ENCODE data around the gene IMPG2.

IMPG2 gene

GRCh38 chr3:101273608-101274007 lies 46.8 kb downstream of the IMPG2 start:
- no peak for DNase-seq (ENCODE audit: low read depth)

- DNase-seq (ENCODE audit: low read depth) = no peak
Measured at GRCh38 chr3:101273156-101273555, 47.2 kb downstream of the IMPG2 start.

GRCh38 chr3:101271728-101272127 lies 48.6 kb downstream of the IMPG2 start:
- DNase-seq (ENCODE audit: low read depth) = no peak

GRCh38 chr3:101270149-101270548 lies 50.2 kb downstream of the IMPG2 start:
- DNase-seq (ENCODE audit: low read depth) = no peak

- no peak for DNase-seq (ENCODE audit: low read depth)
Measured at GRCh38 chr3:101268971-101269671, 51.3 kb downstream of the IMPG2 start.

- no peak for DNase-seq (ENCODE audit: low read depth)
Measured at GRCh38 chr3:101268141-101268540, 52.2 kb downstream of the IMPG2 start.

GRCh38 chr3:101266566-101266965 lies 53.8 kb downstream of the IMPG2 start:
- DNase-seq (ENCODE audit: low read depth) = no peak

- no peak for DNase-seq (ENCODE audit: low read depth)
Measured at GRCh38 chr3:101266071-101266470, 54.3 kb downstream of the IMPG2 start.

GRCh38 chr3:101262393-101263240 lies 57.8 kb downstream of the IMPG2 start:
- DNase-seq (ENCODE audit: low read depth) = no peak

- DNase-seq (ENCODE audit: low read depth) = peak; percentile 61
Measured at GRCh38 chr3:101261506-101261905, 58.9 kb downstream of the IMPG2 start.

GRCh38 chr3:101259485-101260341 lies 60.7 kb downstream of the IMPG2 start:
- DNase-seq (ENCODE audit: low read depth) = no peak

- no peak for DNase-seq (ENCODE audit: low read depth)
Measured at GRCh38 chr3:101256511-101256910, 63.9 kb downstream of the IMPG2 start.

- no peak for DNase-seq (ENCODE audit: low read depth)
Measured at GRCh38 chr3:101255441-101255840, 64.9 kb downstream of the IMPG2 start.

- DNase-seq (ENCODE audit: low read depth) = no peak
Measured at GRCh38 chr3:101253396-101253795, 67.0 kb downstream of the IMPG2 start.

- no peak for DNase-seq (ENCODE audit: low read depth)
Measured at GRCh38 chr3:101252945-101253344, 67.4 kb downstream of the IMPG2 start.

GRCh38 chr3:101252307-101252706 lies 68.1 kb downstream of the IMPG2 start:
- no peak for DNase-seq (ENCODE audit: low read depth)

GRCh38 chr3:101251441-101251840 lies 68.9 kb downstream of the IMPG2 start:
- DNase-seq (ENCODE audit: low read depth) = no peak

- DNase-seq (ENCODE audit: low read depth) = no peak
Measured at GRCh38 chr3:101249522-101249921, 70.9 kb downstream of the IMPG2 start.

GRCh38 chr3:101248736-101249135 lies 71.6 kb downstream of the IMPG2 start:
- no peak for DNase-seq (ENCODE audit: low read depth)

GRCh38 chr3:101244212-101244575 lies 76.2 kb downstream of the IMPG2 start:
- DNase-seq (ENCODE audit: low read depth) = no peak

- DNase-seq (ENCODE audit: low read depth) = peak; percentile 19
Measured at GRCh38 chr3:101243285-101244211, 76.8 kb downstream of the IMPG2 start.
